Nephron (organoid): ENCODE measurements around the gene SMIM15.

Experiments
- H3K27ac Mint-ChIP-seq, 3 experiments: 2 replicates each; pipeline ENCODE4 v1.8.0; 2020; ENCODE audit warnings: mixed read lengths in 3 of 3, mild to moderate bottlenecking in 2 of 3, moderate library complexity in 1 of 3
- H3K27me3 Mint-ChIP-seq: 2 replicates; pipeline ENCODE4 v1.8.0; 2021; ENCODE audit warnings: low read depth, mild to moderate bottlenecking, moderate library complexity, mixed read lengths
- H3K36me3 Mint-ChIP-seq: 2 replicates; pipeline ENCODE4 v1.8.0; 2020; ENCODE audit warnings: low read depth, mixed read lengths
- H3K4me1 Mint-ChIP-seq: 2 replicates; pipeline ENCODE4 v1.8.0; 2020; ENCODE audit warnings: mixed read lengths
- H3K4me3 Mint-ChIP-seq, 3 experiments: 2 replicates each; pipeline ENCODE4 v1.8.0; 2020; ENCODE audit warnings: mild to moderate bottlenecking in 3 of 3, mixed read lengths in 3 of 3, moderate library complexity in 2 of 3
- H3K9me3 Mint-ChIP-seq: 2 replicates; pipeline ENCODE4 v1.8.0; 2020; ENCODE audit warnings: mixed read lengths
- CTCF ChIP-seq, 3 experiments: fragments of 200-600 bp; sonication (generic); IDR thresholded peaks; one replicate each; pipeline ENCODE4 v1.5.0; 2021; ENCODE audit warnings: antibody characterized with exemption in 3 of 3; ENCODE audit not compliant: unreplicated experiment in 3 of 3

Gene SMIM15

GRCh38 chr5:61168951-61169350 lies 6.7 kb upstream of the SMIM15 start:
- no peak for TF ChIP-seq CTCF (IDR thresholded peaks at IDR 0.05; ENCODE audit: unreplicated experiment in 3 of 3)
- no peaks in the 10 kb centered on the region for H3K9me3 Mint-ChIP-seq
- peaks cover 11% of the 10 kb centered on the region for H3K36me3 Mint-ChIP-seq
- no peaks in the 10 kb centered on the region for H3K27me3 Mint-ChIP-seq
- peaks cover 5% of the 10 kb centered on the region for H3K4me1 Mint-ChIP-seq
- no peak overlapping the region for H3K4me3 Mint-ChIP-seq
- H3K27ac Mint-ChIP-seq, result no peak overlapping the region

GRCh38 chr5:61167382-61167781 lies 5.1 kb upstream of the SMIM15 start:
- peak overlapping the region in 2 of 3 experiments; percentile 18 to 21 for H3K4me3 Mint-ChIP-seq
- peak overlapping the region in 2 of 3 experiments; percentile 11 to 12 for H3K27ac Mint-ChIP-seq
- TF ChIP-seq CTCF (IDR thresholded peaks at IDR 0.05; ENCODE audit: unreplicated experiment in 3 of 3), result peak in 2 of 3 experiments; percentile 27 to 46
- peaks cover 18% of the 10 kb centered on the region for H3K4me1 Mint-ChIP-seq
- no peaks in the 10 kb centered on the region for H3K9me3 Mint-ChIP-seq
- no peaks in the 10 kb centered on the region for H3K27me3 Mint-ChIP-seq
- H3K36me3 Mint-ChIP-seq, result peaks cover 21% of the 10 kb centered on the region

- Mint-ChIP-seq H3K36me3 (peaks cover 46% of the 10 kb centered on the region), H3K9me3 (no peaks in the 10 kb centered on the region), H3K27ac (peak overlapping the region; percentile 98 to 99 (median 98)), H3K4me3 (peak overlapping the region; percentile 96 to 97 (median 96)), H3K27me3 (no peaks in the 10 kb centered on the region), H3K4me1 (peaks cover 44% of the 10 kb centered on the region)
- TF ChIP-seq CTCF (IDR thresholded peaks at IDR 0.05; ENCODE audit: unreplicated experiment in 3 of 3), result no peak
Observed at GRCh38 chr5:61163905-61164304, 1.6 kb upstream of the SMIM15 start.

DNA sequence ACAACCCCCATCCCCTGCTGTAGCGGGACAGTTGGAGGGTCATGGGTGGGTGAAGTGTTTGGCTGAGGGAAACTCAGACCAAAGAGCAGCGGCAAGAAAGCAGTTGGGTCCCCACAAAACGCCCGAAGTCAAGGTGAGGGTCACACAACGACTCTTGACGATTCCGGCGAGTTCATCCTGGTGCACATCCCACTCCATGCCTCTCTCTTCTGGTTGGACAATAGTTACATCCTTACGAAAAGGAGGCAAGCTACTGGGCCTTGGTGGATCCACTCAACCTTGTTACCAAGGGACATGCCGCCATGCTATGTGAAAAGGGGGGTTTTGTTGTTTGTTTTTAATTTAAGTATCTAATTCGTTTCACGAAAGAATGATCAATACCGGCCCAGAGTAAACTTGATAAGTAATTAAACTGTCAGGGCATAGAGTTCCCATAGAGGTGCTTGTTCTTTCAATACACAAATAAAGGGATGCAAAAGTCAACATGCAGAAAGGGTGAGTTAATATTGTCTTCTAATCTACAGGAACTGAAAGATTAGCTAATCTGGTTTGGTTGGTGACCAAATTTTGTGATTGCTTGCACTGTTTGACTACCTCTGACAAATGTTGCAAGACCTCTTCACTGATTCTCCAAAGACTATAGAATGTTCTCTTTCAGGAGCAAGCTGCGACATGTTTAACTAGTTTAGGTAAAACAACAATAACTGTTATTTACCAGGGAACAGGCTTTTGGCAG lies 732 bp upstream of the SMIM15 start:
- Mint-ChIP-seq H3K27me3 (no peaks in the 10 kb centered on the region), H3K27ac (peak overlapping the region; percentile 98 to 99 (median 98)), H3K36me3 (peaks cover 53% of the 10 kb centered on the region), H3K4me3 (peak overlapping the region; percentile 96 to 97 (median 96)), H3K4me1 (peaks cover 47% of the 10 kb centered on the region), H3K9me3 (no peaks in the 10 kb centered on the region)
- TF ChIP-seq CTCF (IDR thresholded peaks at IDR 0.05; ENCODE audit: unreplicated experiment in 3 of 3), result no peak

GRCh38 chr5:61160497-61160896 lies 1.8 kb downstream of the SMIM15 start:
- H3K4me1 Mint-ChIP-seq, result peaks cover 47% of the 10 kb centered on the region
- no peaks in the 10 kb centered on the region for H3K9me3 Mint-ChIP-seq
- peaks cover 67% of the 10 kb centered on the region for H3K36me3 Mint-ChIP-seq
- no peaks in the 10 kb centered on the region for H3K27me3 Mint-ChIP-seq
- no peak for TF ChIP-seq CTCF (IDR thresholded peaks at IDR 0.05; ENCODE audit: unreplicated experiment in 3 of 3)
- H3K4me3 Mint-ChIP-seq, result peak overlapping the region; percentile 96 to 97 (median 96)
- peak overlapping the region; percentile 64 to 87 (median 73) for H3K27ac Mint-ChIP-seq

GRCh38 chr5:61159836-61160235 lies 2.4 kb downstream of the SMIM15 start:
- no peaks in the 10 kb centered on the region for H3K27me3 Mint-ChIP-seq
- TF ChIP-seq CTCF (IDR thresholded peaks at IDR 0.05; ENCODE audit: unreplicated experiment in 3 of 3), result no peak
- peaks cover 47% of the 10 kb centered on the region for H3K4me1 Mint-ChIP-seq
- H3K36me3 Mint-ChIP-seq, result peaks cover 70% of the 10 kb centered on the region
- H3K27ac Mint-ChIP-seq, result peak overlapping the region in 2 of 3 experiments; percentile 37 to 73
- H3K9me3 Mint-ChIP-seq, result no peaks in the 10 kb centered on the region
- H3K4me3 Mint-ChIP-seq, result peak overlapping the region; percentile 96 to 97 (median 96)
